NCI-H1105 treated with DMSO at 0.1 percent for 48 hours (cell line): ENCODE measurements around the gene RAD51B.
A peak's percentile ranks its signal among the peaks of the same experiment; 100 is the strongest.

Experiments used
- DNase-seq: peaks from one replicate; lab custom pipeline; 2025; lab: John Stamatoyannopoulos, UW

RAD51B gene

DNA sequence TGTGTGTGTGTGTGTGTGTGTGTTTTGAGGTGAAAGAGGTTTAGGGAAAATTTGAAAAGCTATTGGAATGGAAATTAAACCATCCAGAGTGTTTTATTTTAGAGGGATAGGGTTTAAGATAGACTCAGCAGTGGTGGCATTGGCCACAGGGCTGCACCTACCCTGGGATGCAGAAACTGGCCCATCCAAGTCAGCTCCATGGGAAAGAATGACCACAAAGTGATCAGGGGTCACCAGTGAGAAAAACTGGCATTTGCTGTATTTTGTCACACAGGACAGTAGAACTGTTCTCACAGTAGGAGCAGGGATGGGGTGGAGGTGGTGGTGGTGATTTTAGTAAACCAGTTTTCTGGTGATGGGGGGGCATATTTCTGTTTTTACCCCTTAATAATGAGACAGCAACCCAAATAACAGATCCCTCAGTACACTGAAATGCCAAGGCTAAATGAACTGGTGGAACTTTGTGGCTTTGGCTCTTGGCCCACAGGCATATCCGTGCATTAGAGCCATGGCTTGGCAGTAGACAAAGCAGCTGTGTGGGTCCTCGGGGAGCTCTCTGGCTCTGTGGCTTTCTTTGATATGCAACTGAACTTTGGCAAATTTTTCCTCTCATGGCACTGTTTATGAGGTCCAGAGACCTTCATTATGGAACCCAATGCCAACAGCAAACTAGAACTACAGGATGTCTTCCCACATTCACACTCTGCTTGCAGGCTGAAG is 625.0 kb downstream of the RAD51B start:
- DNase-seq: no peak

DNA sequence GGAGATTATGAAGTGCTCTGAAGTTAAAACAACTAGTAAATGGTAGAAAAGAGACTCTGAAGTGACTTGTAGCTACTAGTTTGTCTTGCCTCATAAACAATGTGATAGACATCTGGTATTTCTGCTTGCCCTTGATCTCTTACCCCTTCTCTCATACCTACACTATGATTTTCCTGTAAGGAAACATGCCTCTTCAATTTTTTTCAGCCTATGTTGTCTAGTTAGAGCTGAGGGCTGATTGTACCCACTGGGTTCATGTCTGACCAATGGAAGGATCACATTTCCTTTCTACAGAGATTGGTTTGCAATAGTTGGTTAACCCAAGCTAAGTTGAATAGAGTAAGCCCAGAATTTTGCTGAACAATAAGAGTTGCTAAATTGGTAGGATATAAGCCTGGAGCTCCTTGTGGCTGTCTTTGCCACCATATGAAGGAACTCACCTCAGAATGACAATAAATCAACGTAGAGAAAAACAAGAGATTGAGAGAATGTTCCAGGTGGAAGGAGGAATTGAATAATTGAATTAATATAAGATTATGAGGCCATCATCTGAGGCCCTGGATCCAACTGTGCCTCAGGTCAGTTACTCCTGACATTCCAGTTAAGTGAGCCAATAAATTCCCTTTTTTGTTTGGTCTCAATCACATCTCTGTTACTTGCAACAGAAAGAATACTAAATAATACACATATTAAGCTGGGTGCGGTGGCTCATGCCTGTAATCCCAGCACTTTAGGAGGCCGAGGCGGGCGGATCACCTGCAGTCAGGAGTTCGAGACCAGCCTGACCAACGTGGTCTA is 626.9 kb downstream of the RAD51B start:
- no peak for DNase-seq

DNA sequence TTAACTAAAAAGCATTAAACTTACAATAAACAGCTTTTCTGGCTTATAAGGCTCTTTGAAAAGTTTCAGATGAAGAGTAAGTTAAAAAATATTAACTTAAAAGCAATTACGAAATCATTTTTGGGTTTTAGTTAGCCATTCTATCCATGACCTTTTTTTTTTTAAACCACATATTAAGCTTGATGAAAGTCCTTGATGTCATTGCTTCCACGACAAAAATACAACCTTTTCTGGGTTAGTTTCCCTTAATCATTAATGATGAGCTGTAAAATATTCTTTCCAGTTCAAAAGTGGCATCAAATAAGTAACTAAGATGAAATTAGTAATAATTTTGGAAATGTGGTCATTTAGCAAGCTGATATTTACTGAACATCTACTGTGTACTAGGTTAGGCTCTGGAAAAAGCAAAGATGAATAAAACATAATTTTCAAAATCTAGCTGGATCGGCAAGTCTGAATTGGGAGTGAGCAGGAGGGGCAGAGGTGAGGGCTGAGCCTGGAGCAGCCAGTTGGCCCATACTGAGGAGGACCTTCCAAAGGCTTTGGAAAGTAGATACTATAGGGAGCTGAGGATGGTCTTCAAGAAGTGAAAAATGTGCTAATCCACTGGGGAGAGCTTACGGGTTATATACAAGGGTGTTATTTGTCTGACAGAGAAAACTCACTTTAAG is 628.1 kb downstream of the RAD51B start:
- DNase-seq: no peak

DNA sequence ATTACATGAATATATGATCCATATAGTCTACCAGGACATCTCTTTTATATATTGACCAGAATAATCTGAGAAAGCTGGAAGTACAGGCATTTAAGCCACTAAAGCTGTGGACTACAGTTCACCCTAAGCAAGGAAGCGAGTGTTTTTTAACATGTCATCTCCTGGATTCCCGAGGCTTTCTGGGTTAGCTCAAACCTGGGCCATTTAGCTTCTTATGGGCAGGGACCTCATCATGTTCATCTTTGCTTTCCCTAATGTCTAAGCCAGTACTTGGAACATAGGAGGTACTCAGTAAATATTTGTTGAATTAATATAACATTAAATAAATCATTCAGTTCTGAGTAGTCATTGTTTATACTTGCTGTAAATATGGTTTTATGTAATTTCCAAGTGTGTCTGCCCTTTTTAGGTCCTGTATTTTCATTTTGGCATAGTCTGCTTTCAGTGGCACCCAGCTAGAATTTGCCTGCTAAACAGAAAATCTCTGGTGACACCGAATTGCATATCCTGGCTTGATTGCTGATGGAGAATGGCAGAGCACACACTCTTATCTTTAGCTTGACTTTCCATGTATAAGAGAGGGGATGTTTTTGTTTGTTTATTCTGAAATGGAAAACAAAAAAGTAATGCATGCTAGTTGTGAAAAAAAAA is 628.8 kb downstream of the RAD51B start:
- DNase-seq: no peak

DNA sequence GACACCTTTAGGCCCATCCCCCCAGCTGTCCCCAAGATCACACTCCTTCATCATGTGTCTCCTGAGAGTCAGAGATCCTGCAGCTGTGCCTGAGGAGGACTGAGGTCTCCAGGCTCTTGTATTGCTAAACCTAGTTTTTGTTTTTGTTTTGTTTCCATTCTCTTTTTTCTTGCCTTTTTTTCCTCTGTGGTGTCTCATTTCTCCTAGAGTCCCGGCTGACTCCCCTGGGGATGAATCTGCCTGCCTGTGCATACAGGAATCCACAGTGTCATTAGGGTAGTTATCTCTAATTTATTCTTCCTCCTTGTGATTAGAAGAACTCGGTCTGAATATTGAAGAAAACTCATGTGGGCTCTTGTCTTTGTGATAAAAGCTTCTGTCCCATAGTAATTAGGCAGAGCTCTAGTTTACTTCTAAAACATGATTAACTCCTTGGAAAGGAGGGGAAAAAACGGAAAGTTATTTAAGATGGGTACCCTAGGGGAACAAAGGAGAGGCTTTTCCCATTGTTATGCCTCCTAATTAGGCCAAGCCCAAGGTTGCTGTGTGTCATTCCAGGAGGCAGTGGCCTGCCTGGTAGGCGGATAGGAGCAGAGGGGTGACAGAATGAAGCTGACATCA is 630.1 kb downstream of the RAD51B start:
- no peak for DNase-seq

DNA sequence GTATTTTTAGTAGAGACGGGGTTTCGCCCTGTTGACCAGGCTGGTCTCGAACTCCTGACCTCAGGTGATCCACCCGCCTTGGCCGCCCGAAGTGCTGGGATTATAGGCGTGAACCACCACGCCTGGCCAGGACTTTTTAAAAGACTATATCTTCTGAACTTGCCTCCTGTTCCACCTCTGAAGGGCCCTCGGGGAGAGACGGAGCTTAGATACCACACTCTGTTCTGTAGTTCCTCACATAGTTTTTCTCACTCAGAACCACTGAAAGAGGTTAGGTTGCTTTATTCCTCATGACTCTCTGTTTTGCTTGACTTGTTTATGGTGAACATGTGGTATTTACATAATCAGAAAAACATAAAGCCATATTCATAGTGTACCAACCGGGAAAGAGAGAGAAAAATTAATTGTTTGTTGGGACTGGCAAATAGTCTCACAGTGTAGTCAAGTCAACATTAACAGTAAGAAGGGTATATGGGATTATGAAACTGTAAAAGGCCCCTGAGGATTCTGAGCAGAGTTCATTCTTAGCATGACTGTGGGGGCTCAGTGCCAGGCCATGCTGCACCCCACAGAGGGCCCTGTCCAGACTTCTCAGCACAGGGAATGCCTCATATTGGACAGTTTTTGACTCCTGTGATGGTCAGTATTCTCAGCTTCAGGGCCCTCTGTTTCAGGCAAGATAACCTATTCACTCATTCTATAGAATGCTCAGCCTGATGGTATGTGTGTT is 631.0 kb downstream of the RAD51B start:
- DNase-seq: no peak

DNA sequence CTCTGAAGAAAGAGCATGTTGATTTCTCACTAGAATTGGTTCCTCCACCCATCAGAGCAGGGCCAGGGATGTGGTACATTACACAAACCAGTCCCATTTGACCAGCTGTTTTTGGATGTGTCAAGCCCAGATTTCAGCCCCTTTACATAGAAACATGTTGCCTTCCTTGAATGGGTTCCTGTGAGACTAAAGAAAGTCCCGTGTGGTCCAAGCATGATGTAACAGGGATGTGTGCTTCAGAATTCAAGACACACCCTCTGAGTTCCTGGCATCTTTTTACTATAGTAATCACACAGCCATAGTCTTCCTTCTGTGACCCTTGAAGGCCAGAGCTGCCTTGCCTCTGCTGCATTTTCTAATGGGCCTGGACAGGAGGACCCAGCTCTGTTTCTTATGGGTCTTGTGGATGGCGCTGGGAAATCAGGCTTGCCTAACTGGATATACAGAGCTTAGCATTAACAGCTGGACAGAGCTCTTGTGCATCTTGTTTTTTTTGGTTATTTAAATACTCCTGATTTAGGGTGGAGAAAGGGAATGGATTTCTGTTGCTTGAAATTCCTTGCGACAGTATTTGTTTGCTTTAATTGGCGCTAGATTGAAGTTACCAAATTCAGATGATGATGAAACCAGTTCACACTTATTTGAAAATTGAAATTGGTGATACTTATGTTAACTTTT is 632.3 kb downstream of the RAD51B start:
- DNase-seq: no peak

DNA sequence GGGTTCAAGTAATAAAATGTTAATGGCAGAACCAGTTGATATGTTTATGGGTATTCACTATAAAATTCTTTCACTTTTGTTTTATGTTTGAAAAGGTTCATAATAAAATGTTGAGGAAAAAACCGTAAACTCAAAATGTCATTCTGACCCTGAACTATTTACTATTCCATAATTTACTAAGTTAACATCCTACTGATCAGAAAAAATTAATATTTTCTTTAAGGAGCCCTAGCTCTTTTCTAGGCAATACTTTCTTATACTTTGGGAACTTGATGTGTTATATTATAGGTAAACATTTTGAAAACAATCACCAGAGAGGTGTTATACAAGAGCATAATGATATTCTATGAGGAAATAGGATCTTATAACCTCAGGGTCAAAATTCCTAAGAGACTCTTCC is 638.7 kb downstream of the RAD51B start:
- no peak for DNase-seq

DNA sequence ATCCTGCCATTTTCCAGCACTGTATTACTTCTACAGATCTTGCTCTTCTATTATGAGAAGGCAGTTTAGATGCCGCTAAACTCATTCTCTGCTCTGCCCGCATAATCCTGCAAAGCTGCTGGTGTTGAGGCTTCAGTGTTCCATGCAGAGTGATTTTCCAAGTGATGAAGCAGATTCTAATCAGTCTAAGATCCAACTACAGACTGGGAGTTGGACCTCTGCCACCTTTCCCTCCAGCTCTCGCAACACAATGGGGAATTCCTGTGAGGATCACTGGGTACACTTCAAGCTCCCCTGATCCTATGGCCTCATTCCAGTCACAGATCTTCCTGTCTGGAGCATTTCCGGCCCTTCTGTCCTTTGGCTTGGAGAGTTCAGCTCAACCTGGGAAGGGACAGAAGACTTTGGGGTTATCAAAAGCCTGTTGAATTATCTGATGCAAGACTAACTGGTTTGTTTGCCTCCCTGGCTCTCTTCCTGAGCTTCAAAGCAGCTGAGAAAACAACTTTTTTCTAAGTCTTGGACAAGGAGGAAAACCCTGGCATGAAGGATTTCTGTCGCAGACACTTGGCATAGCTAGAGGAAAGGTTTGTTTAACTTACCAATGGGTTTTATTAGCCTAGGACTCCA is 639.4 kb downstream of the RAD51B start:
- DNase-seq: peak; percentile 69

DNA sequence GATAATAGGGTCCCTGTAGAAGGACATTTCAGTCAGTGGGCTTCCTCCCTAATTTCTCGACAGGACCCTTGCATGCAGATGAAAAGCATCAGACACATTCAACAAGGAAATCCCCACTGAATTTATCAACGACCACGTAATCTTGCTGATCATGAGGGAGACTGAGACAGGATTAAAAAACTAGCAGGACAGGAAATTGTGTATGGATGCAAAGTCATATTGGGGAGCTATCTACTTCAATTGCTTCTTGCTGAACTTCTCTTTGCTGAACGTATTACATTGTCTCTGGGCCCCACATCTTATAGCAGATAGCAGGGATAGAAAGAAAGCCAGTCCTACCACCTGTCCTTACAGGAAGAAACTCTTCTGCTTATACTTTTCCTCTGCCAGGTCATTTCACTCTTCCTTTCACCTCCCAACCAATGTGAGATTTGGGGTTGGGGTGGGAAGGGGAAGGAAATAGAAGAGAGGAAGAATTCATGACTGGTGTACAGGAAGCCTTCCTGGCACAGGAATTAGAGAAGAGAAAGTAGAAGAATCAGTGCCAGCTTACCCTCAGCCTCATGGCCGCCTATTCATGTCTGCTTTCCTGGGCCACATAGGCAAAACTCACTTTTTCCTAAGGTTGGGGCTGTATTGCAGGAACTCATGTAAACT is 640.0 kb downstream of the RAD51B start:
- DNase-seq: no peak

DNA sequence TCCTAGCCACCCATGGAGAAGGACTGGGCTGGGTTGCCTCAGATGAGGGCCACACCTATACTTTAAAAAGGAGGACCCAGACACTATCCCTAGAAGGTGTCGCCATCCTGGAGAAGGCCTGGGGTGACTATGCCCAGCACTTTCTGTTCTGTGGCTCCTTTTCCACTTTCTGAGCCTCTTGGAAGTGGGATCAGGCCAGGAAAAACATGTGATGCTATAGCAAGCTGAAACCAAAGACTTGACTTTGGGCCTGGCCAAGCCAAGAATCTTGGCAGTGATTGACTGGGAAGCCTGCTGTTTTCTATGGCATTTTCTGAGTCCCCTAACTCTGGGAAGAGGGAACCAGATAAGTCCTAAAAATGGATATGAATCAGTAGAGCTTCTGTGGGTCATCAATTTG is 641.0 kb downstream of the RAD51B start:
- DNase-seq: no peak

DNA sequence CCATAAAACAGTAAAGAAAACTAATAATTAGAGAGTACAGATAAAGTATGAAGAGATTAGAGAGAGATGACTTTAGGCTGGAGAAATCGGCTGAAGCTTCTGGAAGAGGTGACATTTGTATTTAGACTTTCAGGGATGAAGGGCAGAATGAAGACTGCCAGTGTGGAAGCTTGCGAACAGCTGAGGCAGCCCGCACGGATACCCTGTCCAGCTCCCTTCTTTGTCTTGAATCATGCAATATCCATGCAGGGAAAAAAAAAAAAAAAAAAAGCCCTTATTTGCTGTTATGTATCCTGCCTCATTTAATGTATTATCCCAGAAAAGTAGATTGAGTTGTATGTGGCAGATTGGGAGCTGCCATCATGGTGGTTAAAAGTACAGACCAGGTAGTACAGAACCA is 641.5 kb downstream of the RAD51B start:
- no peak for DNase-seq

DNA sequence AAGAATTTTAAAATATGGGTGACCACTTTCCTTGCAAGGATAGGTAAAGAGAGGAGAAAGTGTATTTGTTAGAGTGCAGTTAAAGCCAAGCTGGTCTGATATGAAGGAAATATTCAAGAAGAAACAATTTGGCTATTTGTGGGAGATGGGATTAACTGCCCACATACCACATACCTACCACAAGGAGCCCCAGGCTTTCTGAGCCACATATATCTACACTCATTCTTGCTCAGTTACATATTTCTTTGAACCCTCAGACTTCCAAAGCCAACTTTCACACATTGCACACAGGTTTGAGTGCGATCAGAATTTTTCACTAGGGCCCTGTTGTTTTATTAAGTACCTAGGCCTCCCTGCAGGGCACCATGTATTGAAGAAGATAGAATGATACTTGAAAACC is 643.1 kb downstream of the RAD51B start:
- no peak for DNase-seq

DNA sequence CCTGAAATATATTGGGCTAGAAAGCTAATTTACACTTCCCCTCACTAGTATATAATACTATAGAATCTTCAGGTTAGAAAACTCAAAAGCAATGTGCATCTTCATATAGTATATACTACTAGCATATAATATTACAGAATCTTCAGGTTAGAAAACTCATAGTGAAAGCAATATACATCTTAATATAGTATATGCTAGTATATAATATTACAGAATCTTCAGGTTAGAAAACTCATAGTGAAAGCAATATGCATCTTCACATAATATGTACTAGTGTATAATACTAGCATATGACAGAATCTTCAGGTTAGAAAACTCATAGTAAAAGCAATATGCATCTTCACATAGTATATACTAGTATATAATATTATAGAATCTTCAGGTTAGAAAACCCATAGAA is 643.7 kb downstream of the RAD51B start:
- no peak for DNase-seq

DNA sequence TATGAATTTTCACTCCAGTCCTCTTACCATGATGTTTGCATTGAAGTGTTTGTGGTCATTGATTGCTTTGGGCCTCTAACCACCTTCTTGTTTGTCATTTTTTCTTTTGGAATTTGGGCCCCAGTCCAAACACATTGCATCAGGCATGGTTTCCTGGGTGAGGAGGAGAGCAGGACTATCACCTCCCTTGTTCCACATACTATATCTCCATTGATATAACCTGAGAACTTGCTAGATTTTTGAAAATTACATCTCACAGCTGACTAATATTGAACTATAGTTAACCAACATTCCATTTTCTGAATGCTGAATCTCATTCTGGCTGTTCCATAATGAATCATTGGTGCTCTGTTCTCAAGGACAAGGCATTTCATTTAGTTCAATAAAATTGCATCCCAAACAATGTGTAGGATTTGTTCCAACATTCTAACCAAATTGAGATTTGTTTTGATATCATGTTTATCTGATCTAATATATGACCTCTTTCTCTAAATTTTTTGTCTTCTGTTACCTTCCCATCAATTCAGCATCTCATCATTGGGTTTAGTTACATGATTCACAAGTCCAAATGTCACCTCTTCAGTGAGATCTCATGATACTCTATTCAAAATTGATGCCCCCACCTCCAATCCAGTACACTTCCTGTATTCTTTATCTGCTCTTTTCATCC is 644.3 kb downstream of the RAD51B start:
- no peak for DNase-seq

DNA sequence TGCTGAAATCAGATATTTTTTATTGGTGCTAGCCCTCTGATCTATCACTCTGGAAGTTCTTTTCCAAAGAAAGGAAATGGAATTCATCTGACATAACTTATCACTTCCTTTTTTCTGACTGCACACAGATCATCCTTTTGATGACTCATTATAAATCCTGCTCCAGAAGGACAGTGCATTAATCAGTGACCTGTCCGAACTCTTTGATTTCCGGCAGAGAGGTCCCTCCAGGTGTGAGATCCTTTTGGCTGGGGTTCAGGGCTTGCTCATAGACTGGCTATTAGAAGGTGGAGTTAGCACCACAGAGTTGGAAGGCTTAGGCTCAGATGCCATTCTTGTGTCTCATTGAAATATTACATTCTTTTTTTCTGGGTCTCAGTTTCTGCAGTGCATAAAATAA is 645.1 kb downstream of the RAD51B start:
- no peak for DNase-seq

DNA sequence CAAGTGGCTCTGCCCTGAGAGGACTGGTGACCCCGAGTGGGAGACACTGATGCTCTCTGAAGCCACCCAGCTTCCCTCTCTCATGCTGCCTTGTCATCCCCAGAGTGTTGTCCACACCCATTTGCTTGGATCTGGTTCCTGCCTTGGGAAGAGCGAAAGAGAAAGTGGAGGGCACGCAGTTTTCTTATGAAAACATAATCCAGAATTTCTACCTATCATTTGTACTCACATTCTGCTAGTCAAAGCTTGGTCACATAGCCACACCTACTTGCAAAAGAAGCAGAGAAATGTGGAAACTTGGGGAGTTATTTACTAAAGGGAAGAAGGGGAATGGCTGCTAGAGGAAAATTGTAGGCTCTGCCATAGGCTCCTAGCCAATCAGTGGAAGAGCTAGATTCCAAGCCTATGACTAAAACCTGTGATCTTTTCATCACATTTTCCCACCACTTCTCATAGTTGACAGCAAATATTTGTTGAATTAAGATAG is 647.0 kb downstream of the RAD51B start:
- no peak for DNase-seq

DNA sequence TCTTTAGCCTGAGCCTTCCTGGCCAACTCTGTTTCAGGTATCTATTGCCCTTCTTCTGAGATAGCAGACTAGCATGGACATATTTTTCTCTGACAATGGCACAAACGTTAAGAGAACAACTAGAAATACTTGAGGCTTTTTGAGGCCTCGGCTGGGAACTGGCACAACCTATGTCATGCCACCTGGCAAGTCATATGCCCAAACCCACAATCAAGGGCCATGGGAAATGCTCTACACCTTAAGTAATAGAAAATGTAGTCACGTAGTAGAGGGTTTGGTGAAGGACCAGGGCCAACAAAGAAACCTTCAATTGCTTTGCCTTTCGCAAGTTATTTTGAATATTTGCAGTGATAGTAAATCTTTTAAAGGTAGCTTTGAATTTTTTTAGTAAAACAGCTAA is 647.8 kb downstream of the RAD51B start:
- DNase-seq: no peak
